Activated T-cell treated with anti-CD3 and anti-CD28 coated beads for 1 hour (primary cell): Measurements from ENCODE around the gene PRDM16.

ENCODE experiments used
- DNase-seq: peaks from one replicate; pipeline ENCODE4 v3.0.0-alpha.2; 2020; ENCODE audit warnings: low read depth

Gene PRDM16

GRCh38 chr1:3375245-3375644 lies 306.2 kb downstream of the PRDM16 start:
- no peak for DNase-seq

DNA sequence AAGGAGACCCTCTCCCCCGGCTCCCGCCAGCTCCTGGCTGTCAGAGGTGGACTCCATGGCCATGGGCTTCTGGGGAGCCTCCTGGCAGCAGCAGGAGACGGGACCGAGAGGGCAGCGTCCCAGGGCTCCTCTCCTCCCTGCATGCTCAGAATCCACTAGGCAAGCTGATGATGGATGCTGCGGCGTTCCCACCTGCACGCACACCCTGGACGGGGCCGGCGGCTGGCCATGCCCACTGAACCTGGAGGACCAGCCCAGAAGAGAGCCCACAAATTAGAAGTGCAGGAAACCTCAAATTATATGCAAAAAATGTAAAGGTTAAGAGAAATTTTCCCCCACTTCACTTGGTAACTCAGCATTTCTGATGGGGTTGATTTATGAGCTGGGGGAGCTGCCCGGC lies 308.2 kb downstream of the PRDM16 start:
- DNase-seq: no peak

- DNase-seq: no peak
Measured at GRCh38 chr1:3377604-3378279, 308.7 kb downstream of the PRDM16 start.

GRCh38 chr1:3378411-3379208 lies 309.6 kb downstream of the PRDM16 start:
- no peak for DNase-seq

DNA sequence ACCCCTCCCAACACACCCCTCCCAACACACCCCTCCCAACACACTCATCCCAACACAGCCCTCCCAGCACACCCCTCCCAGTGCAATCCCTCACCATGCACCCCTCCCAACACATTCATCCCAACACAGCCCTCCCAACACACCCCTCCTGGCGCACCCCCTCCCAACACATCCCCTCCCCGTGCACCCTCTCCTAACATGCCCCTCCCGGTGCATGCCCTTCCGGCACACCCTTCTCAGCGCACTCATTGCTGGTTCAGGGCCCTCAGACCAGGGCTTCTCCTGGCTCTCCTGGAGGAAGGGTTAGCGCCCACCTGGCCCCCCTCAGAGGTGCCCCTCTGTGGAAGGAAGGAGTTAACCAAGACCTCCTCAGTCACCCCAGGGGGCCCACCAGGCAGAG lies 310.9 kb downstream of the PRDM16 start:
- no peak for DNase-seq

- no peak for DNase-seq
Measured at GRCh38 chr1:3380469-3380868, 311.5 kb downstream of the PRDM16 start.

- no peak for DNase-seq
Measured at GRCh38 chr1:3381901-3382300, 312.9 kb downstream of the PRDM16 start.

GRCh38 chr1:3382326-3383057 lies 313.5 kb downstream of the PRDM16 start:
- DNase-seq: no peak

GRCh38 chr1:3383679-3384078 lies 314.7 kb downstream of the PRDM16 start:
- DNase-seq: no peak

DNA sequence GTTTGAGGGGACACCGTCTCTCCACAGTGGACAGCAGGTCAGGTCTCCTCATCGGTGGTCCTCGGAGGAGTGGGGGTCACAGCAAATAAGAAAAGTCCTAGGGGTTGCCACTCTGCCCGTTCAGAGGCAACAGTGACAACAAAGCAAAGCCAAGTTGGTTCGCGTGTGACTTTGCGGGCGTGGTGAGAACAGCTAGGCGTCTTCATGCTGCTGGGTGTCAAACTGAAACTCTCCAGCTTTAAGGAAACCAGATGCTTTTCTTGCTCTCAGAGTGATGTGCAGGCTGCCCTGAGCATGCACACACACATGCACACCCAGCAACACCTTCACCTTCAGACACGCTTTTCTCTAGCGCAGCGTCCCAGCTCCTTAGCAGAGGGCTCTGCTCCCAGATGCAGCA lies 315.4 kb downstream of the PRDM16 start:
- DNase-seq: no peak

DNA sequence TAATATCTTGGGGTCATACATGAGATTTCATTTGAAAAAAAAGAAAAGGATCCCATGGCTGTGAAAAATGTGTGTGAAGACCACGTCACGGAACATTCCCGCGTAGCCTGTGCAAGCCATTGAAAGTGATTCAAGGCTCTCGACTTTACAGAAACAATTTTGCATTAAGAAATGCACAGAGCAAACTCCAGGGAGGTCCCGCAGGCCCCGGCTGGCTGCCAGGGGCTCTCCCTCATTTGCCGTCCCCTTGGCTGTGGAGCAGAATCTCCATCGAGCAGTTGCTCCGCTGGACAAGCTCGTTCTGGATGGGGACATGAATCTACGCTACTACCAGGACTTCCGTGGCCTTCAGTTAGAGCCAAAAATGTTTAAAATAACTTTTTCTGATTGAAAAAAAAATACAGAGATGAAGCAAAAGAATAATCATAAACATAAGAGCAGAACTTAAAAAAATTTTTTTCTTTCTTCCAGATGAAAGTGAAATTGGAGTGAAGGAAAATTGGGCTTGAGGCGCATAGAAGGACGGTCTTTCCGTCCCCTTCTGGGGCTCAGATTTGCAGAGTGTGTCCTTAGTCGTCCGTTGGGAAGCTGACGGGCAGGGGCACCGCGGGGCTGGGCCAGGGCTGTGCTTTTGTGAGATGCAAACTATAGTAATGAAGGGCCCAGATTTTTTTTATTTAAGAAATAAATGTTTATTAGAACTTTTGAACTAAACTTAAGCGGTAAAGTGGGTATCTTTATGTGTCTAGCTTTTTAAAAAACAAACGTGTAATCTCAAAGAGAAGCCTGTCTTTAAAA lies 317.4 kb downstream of the PRDM16 start:
- DNase-seq: no peak

GRCh38 chr1:3387401-3387800 lies 318.4 kb downstream of the PRDM16 start:
- no peak for DNase-seq

GRCh38 chr1:3389093-3389833 lies 320.3 kb downstream of the PRDM16 start:
- no peak for DNase-seq

GRCh38 chr1:3390291-3390690 lies 321.3 kb downstream of the PRDM16 start:
- no peak for DNase-seq

GRCh38 chr1:3391711-3392110 lies 322.7 kb downstream of the PRDM16 start:
- no peak for DNase-seq

DNA sequence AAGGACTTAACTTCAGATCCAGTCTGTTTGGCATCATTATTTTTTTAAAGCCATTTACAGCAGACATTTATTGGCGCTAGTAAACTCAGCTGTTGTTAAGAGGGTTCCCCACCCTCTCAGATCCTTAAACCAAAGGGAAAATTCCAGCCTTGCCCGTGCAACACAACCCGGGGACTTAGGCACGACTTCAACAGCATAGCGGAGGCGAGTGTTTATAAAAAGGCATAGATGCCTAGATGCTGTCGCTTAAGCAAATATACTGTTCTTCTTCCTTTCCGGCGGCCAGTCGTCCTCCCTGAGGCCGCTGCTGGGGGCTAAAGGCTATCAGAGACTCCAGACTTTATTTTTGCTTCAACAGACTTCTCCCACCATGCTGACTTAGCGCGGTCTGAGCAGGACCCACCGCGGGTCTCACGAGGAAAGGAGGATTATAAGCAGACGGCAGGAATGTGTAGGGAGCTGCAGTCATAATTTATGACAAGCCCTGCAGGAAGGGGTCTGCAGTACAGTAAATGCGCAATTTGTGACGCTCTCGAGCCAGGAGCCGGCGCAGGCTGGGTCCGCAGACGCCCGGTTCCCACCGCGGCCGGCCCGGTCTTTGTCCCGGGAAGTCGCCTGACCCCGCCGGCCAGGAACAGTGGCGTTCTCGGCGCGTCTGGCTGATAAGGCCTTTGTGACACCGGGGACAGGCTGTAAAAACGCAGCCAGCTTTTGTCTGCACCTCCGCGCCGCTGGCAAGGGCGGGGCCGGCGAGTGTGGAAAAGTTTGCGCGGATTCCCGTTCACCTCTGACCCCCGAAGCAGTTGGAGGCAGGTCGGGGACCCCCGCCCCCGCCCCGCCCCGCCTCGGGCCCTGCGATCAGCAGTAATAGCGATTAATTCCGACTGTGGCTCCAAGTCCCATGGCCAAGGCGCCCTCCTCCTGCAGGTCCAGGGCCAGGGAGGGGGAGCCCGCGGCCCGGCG lies 324.3 kb downstream of the PRDM16 start:
- DNase-seq: no peak

GRCh38 chr1:3393987-3394920 lies 325.3 kb downstream of the PRDM16 start:
- no peak for DNase-seq

GRCh38 chr1:3396411-3396810 lies 327.4 kb downstream of the PRDM16 start:
- DNase-seq: no peak

DNA sequence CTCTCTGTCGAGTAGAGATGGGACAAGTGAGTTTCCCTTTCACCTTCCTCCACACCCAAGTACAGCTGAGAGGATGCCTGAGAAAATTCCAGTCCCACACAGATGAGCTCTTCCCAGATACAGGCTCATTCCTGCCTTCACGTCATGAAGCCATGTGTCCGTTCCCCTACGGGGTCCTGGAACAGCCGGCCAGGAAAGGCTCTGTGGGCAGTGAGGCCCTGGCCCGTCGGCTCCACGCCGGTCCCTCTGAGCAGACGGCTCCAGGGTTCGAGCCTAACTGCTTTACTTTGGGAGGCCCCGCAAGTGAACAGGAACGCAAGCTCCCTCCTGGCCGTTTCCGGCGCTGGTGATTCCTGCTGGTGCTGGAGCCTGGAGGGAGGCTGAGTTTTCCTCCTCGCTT lies 328.3 kb downstream of the PRDM16 start:
- no peak for DNase-seq
